Mesenteric fat pad (tissue), 1 donor: ENCODE results near the gene MOB3B. TPM values are rescaled to one million over a fixed set of nuclear protein-coding genes. Genes with fewer than 3 reads are reported as not detected.
"Not testable (repeated sequence)": the region's sequence is repeated elsewhere in the genome, so short reads cannot be mapped to it uniquely, and the experiment has no call there.

Experiments used
- DNase-seq: peaks from one replicate; pipeline ENCODE4 v3.0.0-alpha.2; 2020; ENCODE audit warnings: low spot score
- total RNA-seq: library from RNA; stranded (reverse); fragmentation: NEBNext Ultra II Directional; extraction: Animal tissue kit (Norgen Biotek cat#: 25700); gene quantifications from one replicate; pipeline ENCODE4 v1.2.1, GENCODE V29; 2021
- donor health status: DM: yes; HTN: yes; CAD: no.

MOB3B gene
- total RNA-seq, 1 donor from 2014 or later: 3.8 TPM

- no peak for DNase-seq
Measured at GRCh38 chr9:27451207-27451797, 78.3 kb downstream of the MOB3B start.

DNA sequence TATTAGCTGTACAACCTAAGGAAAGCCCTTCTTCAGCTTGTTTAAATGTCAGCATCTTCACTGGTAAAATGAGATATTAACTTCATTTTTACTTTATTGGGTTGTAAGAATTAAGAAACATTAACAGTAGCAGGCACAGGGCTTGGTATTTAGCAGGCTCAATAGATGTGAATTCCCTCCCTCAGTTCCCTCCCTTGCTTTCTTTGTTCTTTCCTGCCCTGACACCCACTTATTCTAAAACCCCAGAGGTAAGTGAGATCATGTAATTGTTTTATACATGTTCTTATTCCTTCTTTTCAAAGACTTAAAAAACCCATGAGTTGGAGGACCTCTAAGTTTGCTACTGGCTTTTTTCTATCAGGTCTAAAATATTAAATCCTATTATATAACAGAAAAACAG is 78.9 kb downstream of the MOB3B start:
- DNase-seq: no peak

DNA sequence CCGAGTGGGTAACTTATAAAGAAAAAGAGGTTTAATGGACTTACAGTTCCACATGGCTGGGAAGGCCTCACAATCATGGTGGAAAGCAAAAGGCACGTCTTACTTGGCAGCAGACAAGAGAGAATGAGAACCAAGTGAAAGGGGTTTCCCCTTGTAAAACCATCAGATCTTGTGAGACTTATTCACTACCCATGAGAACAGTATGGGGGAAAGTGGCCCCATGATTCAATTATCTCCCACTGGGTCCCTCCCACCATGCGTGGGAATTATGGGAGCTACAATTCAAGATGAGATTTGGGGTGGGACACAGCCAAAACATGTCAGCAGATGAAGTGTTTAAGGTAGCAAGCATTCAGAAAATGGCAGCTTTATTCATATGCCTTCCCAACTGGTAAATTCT is 81.3 kb downstream of the MOB3B start:
- not testable (repeated sequence) for DNase-seq

DNA sequence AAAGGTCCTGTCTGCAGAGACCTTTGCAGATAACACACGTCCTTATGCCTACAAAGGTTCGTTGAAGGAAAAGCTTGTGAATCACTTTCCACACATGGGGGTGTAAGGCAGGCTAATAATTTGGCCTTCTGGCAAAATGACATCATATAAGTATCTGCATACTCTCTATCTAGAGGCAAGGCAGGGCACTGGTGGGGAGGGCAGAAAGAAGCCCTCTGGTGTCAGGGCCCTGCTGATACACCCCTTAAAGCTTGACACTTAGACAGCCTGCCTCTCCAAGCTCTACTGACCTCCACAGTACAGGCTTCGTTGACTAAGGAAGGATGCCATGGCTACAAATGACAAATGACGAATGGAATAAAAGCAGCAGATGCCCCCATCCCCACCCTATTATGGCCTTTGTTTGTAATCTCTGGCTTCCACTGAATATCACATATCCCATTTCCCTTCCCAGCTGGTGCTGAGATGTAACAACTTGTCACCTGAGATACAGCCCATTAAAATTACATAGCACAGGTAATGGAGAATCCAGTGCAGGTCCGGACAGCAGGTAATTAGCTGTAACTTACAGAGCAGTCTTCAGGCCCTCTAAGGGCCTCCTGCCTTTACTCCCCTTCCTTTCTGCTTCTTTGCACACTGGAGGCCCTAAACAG is 82.5 kb downstream of the MOB3B start:
- no peak for DNase-seq

DNA sequence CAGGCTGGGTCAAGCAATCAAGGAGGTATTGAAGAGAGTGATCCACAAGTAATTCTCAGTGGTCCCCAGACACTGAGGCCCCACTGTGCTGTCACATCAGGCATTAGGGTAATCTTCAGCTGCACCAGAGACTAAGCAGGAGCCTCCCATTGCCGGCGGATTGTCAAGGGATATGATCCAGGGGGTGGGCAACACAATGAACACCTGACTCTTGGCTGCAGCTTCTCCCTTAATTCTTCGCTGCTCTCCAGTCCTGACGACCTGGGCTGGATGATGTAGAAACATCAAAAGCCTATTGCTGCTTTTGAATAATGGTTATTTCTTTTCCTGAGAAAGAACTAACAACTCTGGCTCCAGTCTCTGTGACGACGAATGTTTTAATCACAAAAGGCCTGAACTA is 83.9 kb downstream of the MOB3B start:
- no peak for DNase-seq

- no peak for DNase-seq
Measured at GRCh38 chr9:27445057-27445595, 84.5 kb downstream of the MOB3B start.

DNA sequence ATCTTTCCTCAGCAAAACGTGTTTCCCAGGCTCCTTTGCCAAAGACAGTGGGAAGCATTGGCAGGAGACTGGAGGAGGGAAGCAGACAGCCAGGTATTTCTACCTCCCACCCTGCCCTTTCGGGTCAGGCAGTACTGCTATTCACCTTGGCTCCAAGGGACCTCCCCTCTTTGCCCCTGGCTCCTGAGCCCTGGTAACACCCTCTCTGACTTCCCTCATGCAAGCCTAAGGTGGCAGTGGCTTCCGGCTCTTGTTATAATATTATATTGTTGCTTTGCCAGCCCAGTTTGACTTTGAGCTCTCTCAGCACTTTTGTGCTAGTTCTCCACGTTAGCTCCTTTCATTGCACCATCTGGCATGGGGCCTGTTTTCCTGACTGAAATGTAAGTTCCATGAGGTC is 87.2 kb downstream of the MOB3B start:
- DNase-seq: no peak

GRCh38 chr9:27441741-27442070 is 87.9 kb downstream of the MOB3B start:
- DNase-seq: no peak

DNA sequence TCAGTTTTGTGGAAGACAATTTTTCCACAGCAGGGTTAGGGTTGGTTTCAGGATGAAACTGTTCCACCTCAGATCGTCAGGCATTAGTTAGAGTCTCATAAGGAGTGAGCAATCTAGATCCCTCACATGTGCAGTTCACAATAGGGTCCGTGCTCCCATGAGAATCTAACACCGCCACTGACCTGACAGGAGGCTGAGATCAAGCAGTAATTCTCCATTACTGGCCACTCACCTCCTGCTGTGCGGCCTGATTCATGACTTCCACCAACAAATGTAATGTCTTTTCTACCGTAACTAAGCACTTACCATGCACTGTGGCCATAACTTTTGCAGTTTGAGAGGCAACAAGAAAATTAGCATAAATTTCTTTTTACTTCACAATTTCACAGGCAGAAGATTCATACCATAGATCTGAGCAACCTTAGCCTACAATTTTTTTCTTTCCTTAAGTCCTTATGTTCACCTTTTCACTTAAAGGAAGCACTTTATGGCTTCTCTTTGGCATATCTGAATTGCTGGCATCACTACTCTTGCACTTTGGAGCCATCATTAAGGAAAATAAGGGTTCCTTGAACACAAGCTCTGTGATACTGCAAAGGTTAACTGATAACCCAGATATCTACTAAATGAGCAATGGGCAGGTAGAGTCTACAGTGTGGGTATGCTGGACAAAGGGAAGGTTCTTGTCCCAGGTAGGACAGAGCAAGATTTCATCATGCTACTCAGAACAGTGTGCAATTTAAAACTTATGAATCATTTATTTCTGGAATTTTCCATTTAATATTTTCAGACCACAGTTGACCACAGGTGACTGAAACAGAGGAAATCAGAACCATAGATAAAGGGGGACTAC is 88.5 kb downstream of the MOB3B start:
- DNase-seq: no peak

DNA sequence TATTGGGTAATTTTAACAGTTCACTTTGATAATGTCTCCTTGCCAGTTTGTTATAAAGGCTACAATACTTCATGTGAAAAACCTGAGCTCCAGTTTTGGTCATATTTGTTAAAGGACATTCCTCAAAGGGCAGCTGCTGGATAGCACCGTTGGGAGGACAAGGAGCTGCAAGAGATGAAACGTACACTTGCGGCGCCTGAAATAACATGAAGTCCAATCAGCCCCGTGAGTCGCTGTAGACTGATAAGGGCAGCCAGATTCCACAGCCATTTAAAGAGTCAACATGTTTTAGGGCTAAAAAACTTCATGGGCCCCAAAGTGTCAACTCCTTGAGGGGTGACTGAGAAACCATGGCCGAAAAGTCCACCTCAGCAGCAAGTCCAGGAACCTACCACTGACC is 91.1 kb downstream of the MOB3B start:
- DNase-seq: no peak

DNA sequence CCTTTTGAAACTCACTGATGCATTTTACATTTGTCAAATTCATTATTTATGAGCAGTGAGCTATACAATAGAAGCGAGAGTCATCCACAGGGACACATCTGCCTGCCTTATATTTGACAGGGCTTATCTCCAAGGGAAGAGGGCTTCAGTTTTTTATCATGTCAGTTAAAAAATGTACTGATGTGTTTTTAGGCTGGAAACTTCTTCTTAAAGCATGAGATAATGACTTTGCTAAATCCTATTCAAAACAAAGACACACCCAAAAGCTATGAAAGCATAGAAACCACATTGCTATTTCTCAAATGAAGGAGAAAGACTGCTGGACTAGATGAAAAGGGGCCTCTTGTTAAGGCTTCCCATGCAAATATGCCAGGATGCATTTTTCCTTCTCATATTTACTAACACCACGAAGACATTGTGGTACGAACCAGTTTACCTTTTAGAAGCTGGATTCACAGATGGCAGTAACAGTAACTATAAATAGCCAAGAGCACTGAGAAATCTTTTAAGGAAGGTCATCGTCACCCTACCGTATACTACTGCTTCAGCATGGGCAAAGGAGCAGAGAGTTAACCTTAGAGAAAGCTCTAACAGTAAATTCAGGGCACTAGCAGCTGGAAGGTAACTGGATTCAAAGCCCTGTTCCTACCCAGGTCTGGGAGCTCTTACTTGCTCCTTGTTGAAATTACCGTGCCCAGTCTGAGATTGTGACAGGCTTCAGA is 91.8 kb downstream of the MOB3B start:
- DNase-seq: no peak

DNA sequence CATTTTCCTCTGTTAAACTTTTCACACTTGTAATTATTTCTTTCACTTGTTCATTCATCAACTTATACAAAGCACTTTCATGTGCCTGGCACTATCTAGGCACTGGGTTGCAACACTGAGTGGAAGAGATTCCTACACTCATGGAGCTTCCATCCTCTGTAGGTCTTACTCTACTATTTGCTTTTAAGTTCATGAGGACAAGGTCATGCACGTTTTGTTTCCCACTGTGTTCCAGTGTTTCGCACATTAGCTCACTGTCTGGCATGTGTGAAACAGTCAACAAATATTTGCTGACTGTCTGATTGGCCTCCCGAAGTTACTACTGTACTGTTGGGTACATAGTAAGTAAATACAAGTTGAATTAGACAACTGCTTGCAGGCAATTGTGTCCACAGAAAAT is 93.4 kb downstream of the MOB3B start:
- DNase-seq: no peak

GRCh38 chr9:27433631-27434325 is 95.8 kb downstream of the MOB3B start:
- DNase-seq: no peak

DNA sequence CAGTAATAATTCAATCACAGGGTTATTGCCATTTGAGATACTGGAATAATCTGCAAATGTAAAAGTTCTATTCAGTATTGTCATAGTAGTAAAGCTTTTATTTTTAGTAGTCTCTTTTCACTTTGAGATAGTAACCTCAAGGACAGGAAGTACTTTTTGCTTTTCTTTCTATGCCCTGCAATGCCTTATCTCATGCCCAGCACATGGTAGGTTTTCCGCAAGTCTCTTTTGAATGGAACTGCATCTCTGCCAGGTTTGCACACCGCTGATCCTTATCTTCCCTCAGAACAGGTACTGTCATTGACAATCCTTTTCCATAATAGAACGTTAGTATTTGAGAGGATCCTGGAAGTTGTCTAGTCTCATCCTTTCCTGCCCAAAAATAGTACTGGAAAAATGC is 97.3 kb downstream of the MOB3B start:
- DNase-seq: no peak

GRCh38 chr9:27431543-27432147 is 98.0 kb downstream of the MOB3B start:
- DNase-seq: no peak

GRCh38 chr9:27430750-27431535 is 98.7 kb downstream of the MOB3B start:
- DNase-seq: no peak

DNA sequence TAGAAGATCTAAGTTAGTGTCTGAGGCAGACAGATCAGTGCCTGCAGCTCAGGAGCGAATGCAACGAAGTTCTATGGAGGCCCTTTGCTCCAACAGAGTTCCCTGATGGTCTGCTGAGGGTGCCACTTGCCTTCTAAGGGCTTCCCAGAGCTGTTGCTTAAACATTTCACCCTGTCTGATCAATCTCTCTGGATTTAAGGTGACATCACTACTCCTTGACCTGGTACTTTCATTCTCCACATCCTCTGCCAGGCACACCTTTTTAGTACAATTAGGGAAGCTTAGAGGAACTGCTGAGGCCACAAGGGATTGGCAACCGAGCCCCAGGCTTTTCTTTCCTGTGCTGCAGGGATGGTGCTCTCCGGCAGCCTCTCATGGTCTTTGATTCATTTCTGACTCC is 99.7 kb downstream of the MOB3B start:
- DNase-seq: no peak

- no peak for DNase-seq
Measured at GRCh38 chr9:27429436-27429835, 100.2 kb downstream of the MOB3B start.

DNA sequence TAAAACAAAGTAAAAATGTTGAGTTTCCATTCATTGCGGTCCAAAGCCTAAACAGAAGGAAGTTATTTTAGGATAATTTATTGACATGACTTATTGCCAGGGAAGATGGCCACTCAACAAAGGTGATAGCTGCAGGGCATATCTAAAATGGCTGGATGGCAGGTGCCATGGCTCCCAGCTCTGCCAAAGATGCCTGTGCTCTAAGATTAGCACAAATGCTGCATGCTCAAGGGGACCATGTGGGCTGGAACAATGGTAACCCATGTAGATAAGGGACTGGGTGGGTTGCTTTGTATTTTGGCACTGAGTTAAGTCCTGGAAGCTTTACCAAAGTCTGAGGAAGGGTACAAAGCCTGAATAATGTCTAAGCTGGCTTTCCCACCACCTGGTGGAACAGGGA is 101.1 kb downstream of the MOB3B start:
- DNase-seq: no peak

DNA sequence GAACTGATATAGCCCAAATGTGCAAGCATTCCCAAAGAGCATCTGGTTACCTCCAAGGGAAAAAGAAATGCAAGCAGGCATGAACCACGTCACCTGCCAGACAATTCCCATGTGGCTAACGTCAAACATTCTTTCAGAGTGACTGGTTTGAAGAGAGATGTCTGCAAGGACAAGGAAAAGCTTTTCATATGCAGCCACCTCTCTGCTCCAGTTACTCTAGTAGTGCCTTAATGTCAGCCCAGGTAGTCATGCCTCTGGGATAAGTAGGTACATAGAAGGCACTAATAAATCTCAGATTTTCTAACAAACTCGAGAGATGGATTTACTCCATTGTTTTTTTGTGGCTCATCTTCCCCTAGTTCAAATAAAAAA is 102.4 kb downstream of the MOB3B start:
- DNase-seq: no peak
